Lower leg skin (tissue), 3 donors: ENCODE data around the gene ATP6V1F.

Source experiments
- POLR2A ChIP-seq, 2 donors: fragments of 450-650 bp; IDR thresholded peaks; one replicate each; pipeline ENCODE4 v1.6.1; 2016 to 2017; ENCODE audit warnings: antibody characterized with exemption in 2 of 2, mild to moderate bottlenecking in 1 of 2, moderate library complexity in 1 of 2
- TF ChIP-seq, protein P1 (sequence below), 3 donors: fragments of 450-650 bp; IDR thresholded peaks; one replicate each; pipeline ENCODE4 v1.5.1; 2016; ENCODE audit warnings: antibody characterized with exemption in 3 of 3, mild to moderate bottlenecking in 3 of 3, moderate library complexity in 2 of 3

DNA sequence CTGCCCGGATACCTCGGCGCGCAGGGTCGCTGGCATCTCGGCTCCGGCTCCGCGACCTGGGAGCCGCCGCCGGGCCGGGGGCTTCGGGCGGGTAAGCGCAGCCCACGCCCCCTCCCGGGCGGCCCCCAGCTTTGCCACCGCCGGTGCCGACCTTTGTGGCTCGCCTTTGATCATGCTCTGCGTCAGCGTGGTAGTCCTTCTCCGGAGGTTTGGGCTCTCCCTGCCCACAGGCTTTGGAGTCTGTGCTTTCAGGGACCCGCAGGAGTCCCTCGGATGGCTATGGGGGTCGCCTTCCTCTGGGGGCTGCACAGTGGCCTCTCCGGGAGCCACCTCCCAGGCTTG is 7.3 kb downstream of the ATP6V1F start:
- TF ChIP-seq, protein P1, sequence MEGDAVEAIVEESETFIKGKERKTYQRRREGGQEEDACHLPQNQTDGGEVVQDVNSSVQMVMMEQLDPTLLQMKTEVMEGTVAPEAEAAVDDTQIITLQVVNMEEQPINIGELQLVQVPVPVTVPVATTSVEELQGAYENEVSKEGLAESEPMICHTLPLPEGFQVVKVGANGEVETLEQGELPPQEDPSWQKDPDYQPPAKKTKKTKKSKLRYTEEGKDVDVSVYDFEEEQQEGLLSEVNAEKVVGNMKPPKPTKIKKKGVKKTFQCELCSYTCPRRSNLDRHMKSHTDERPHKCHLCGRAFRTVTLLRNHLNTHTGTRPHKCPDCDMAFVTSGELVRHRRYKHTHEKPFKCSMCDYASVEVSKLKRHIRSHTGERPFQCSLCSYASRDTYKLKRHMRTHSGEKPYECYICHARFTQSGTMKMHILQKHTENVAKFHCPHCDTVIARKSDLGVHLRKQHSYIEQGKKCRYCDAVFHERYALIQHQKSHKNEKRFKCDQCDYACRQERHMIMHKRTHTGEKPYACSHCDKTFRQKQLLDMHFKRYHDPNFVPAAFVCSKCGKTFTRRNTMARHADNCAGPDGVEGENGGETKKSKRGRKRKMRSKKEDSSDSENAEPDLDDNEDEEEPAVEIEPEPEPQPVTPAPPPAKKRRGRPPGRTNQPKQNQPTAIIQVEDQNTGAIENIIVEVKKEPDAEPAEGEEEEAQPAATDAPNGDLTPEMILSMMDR (IDR thresholded peaks at IDR 0.05): no peak
- no peak for TF ChIP-seq POLR2A (IDR thresholded peaks at IDR 0.05)
